Measurements from ENCODE around the gene KLHL10. TPM values are rescaled to one million over a fixed set of nuclear protein-coding genes. Genes with fewer than 3 reads are reported as not detected.

The KLHL10 gene
- total and polyA plus RNA-seq, 2 of the 13 experiments (the other 11 are each of a cell fraction or from before 2014, with no cell fraction given), result 0.04 to 0.08 TPM

GRCh38 chr17:41880130-41880529 lies 42.5 kb downstream of the KLHL10 start:
- no peak for FAIRE-seq
- intact Hi-C loops (cut with micrococcal nuclease; ENCODE audit: unreplicated experiment) (no loop called here), in situ Hi-C loops (cut with HindIII; ENCODE audit: extremely low pct_ligation_motif_present, low pct_unique_long_range_greater_than_20kb) (no loop called here)
- ChIA-PET CTCF (ENCODE audit: low intra/inter-chr PET ratio, low total read pairs) (no interaction called here), POLR2A (no interaction called here)
- no peak overlapping the region for H2AFZ ChIP-seq (ENCODE audit: low read length)
- no peak overlapping the region for H3K4me3 ChIP-seq (replicated peaks in 1 of 3; ENCODE audit: insufficient read depth in 1 of 3, low read depth in 2 of 3, low read length in 3 of 3)
- H3K4me1 ChIP-seq (ENCODE audit: insufficient read depth, low read length), result peaks cover under 1% of the 10 kb centered on the region; the same call in 1 of the 2 replicates
- H3K4me2 ChIP-seq (ENCODE audit: low read depth, low read length), result no peak overlapping the region
- WGBS (ENCODE audit: low lambda C conversion rate), result 94% methylated on average over 4 of the region's 4 CpGs
- peaks cover 37 to 72% of the 10 kb centered on the region in 2 experiments for H3K36me3 ChIP-seq (replicated peaks in 1 of 2; ENCODE audit: control insufficient read depth in 1 of 2, insufficient read depth in 2 of 2, low read length in 2 of 2)
- H3K27me3 ChIP-seq (ENCODE audit: control insufficient read depth in 1 of 2, insufficient read depth in 2 of 2, low read length in 2 of 2), result no peaks in the 10 kb centered on the region
- no TSS peak for BruUV-seq (replicated peaks)
- no peak for ATAC-seq
- no peaks in the 10 kb centered on the region for H3K79me2 ChIP-seq (ENCODE audit: insufficient read depth, low read length)
- no peak for TF ChIP-seq NFYC (CRISPR knock-in tag; IDR thresholded peaks at IDR 0.05)
- TF ChIP-seq ZNF629 (CRISPR knock-in tag; conservative IDR thresholded peaks at IDR 0.05), result no peak
- TF ChIP-seq, protein P1, sequence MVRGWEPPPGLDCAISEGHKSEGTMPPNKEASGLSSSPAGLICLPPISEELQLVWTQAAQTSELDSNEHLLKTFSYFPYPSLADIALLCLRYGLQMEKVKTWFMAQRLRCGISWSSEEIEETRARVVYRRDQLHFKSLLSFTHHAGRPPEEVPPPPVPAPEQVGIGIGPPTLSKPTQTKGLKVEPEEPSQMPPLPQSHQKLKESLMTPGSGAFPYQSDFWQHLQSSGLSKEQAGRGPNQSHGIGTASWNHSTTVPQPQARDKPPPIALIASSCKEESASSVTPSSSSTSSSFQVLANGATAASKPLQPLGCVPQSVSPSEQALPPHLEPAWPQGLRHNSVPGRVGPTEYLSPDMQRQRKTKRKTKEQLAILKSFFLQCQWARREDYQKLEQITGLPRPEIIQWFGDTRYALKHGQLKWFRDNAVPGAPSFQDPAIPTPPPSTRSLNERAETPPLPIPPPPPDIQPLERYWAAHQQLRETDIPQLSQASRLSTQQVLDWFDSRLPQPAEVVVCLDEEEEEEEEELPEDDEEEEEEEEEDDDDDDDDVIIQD (CRISPR knock-in tag; IDR thresholded peaks at IDR 0.05; ENCODE audit: low read depth), result no peak
- no peak for TF ChIP-seq CREBL2 (CRISPR knock-in tag; IDR thresholded peaks at IDR 0.05; ENCODE audit: borderline replicate concordance)
- no peak for TF ChIP-seq RFXAP (CRISPR knock-in tag; IDR thresholded peaks at IDR 0.05; ENCODE audit: borderline replicate concordance)
- no peak for TF ChIP-seq KDM4B (CRISPR knock-in tag; IDR thresholded peaks at IDR 0.05)
- TF ChIP-seq REST (IDR thresholded peaks at IDR 0.05; ENCODE audit: borderline replicate concordance in 1 of 2, low read depth in 1 of 2, low read length in 2 of 2), result no peak
- TF ChIP-seq NR2F2 (IDR thresholded peaks at IDR 0.05; ENCODE audit: borderline replicate concordance, low read depth), result no peak
- TF ChIP-seq ZNF737 (CRISPR knock-in tag; IDR thresholded peaks at IDR 0.05; ENCODE audit: borderline replicate concordance), result no peak
- no peak for TF ChIP-seq ZNF264 (CRISPR knock-in tag; IDR thresholded peaks at IDR 0.05)
- TF ChIP-seq IRX3 (CRISPR knock-in tag; IDR thresholded peaks at IDR 0.05; ENCODE audit: borderline replicate concordance, low read depth), result no peak
- TF ChIP-seq ZNF740 (CRISPR knock-in tag; IDR thresholded peaks at IDR 0.05), result no peak
- TF ChIP-seq MBNL3 (CRISPR knock-in tag; conservative IDR thresholded peaks at IDR 0.05), result no peak
- TF ChIP-seq ZNF530 (CRISPR knock-in tag; IDR thresholded peaks at IDR 0.05; ENCODE audit: low read depth), result no peak
- no peak for TF ChIP-seq EEA1 (CRISPR knock-in tag; IDR thresholded peaks at IDR 0.05; ENCODE audit: borderline replicate concordance)
- H3K27ac ChIP-seq (ENCODE audit: extremely low read length, insufficient read depth, low read length), result no peak overlapping the region
- H4K20me1 ChIP-seq (ENCODE audit: insufficient read depth, low read length), result no peaks in the 10 kb centered on the region
- no peak for DNase-seq (ENCODE audit: low spot score)
- H3K9ac ChIP-seq (ENCODE audit: insufficient read depth, low read depth, low read length), result no peak overlapping the region
- no peaks in the 10 kb centered on the region for H3K9me3 ChIP-seq (ENCODE audit: low read length)
